ENCODE measurements around the gene OR8D1.

GRCh38 chr11:124274000-124274399 is 39.7 kb downstream of the OR8D1 start:
- no peak for TF ChIP-seq POLR2A (IDR thresholded peaks at IDR 0.05)
- no peak for TF ChIP-seq CTCF (IDR thresholded peaks at IDR 0.05 in 4 of 5, conservative IDR thresholded peaks at IDR 0.05 in 1 of 5)
